Measurements from ENCODE around the gene MAFG. TPM values are rescaled to one million over a fixed set of nuclear protein-coding genes. Genes with fewer than 3 reads are reported as not detected.

The MAFG gene
- total and polyA plus RNA-seq, 2 of the 13 experiments (the other 11 are each of a cell fraction or from before 2014, with no cell fraction given), result 14.5 to 20.0 TPM

DNA sequence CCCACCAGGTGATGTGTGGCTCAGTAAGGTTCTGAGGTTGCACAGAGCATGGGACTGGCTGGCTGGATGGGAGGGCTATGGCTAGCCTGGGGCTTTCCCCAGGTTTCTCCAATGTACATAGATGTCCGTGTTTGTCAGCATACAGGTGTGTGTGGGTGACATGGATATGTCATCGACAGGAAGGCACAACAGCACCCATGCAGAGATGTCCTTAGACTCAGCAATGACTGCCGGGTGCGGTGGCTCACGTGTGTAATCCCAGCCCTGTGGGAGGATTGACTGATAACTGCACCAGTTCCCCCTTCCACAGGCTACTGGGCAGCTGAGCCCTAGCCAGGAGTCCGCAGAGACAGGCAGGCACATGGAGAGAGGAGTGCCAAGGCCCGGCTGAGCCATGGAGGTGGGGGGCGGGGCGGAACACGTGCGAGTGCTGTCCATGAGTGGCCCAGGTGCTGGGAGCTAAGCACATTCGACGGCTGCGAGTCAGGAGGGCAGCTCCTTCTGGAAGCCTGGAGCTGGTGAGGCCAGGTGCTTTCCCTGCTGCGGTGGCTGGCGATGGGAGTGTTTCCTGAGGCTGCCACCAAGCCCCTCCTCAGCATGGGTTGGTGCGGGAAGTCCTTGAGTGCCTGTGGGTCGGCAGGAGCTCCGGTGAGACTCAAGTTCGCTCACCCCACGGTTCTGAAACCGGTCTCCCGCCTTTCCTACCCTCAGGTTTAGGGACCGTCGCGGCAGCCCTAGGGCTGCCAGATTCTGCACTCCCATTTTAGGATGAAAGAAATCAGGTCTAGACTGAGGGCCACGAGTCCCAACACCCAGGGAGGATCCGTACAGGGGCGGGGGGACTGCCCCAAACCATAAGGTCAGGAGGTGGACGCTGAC, 49.0 kb upstream of the MAFG start (continued):
- TF ChIP-seq ZNF75D (CRISPR knock-in tag; IDR thresholded peaks at IDR 0.05; ENCODE audit: borderline replicate concordance), result no peak; the same call in 1 of the 2 replicates
- no peak for TF ChIP-seq ZNF709 (CRISPR knock-in tag; IDR thresholded peaks at IDR 0.05)
- no peak; the same call in 1 of the 2 replicates for TF ChIP-seq SAFB2 (CRISPR knock-in tag; IDR thresholded peaks at IDR 0.05; ENCODE audit: borderline replicate concordance, low read depth)
- no peak for TF ChIP-seq ZNF251 (CRISPR knock-in tag; IDR thresholded peaks at IDR 0.05)
- 0 out of 2 replicates have a peak, but pooled peaks have one; percentile 7 for TF ChIP-seq RARA (CRISPR knock-in tag; IDR thresholded peaks at IDR 0.05)
- TF ChIP-seq, protein P1, sequence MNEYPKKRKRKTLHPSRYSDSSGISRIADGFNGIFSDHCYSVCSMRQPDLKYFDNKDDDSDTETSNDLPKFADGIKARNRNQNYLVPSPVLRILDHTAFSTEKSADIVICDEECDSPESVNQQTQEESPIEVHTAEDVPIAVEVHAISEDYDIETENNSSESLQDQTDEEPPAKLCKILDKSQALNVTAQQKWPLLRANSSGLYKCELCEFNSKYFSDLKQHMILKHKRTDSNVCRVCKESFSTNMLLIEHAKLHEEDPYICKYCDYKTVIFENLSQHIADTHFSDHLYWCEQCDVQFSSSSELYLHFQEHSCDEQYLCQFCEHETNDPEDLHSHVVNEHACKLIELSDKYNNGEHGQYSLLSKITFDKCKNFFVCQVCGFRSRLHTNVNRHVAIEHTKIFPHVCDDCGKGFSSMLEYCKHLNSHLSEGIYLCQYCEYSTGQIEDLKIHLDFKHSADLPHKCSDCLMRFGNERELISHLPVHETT (CRISPR knock-in tag; conservative IDR thresholded peaks at IDR 0.05), result no peak
- 0 out of 2 replicates have a peak, but pooled peaks have one; percentile 41 for TF ChIP-seq ZNF430 (CRISPR knock-in tag; IDR thresholded peaks at IDR 0.05)
- TF ChIP-seq PCBP1 (IDR thresholded peaks at IDR 0.05; ENCODE audit: borderline replicate concordance, low read depth, low read length), result no peak
- TF ChIP-seq ZIK1 (CRISPR knock-in tag; IDR thresholded peaks at IDR 0.05; ENCODE audit: borderline replicate concordance, low read depth), result 0 out of 2 replicates have a peak, but pooled peaks have one; percentile 24
- peak; percentile 42; the same call in 1 of the 2 replicates for TF ChIP-seq HIVEP1 (CRISPR knock-in tag; IDR thresholded peaks at IDR 0.05)
- TF ChIP-seq ZBTB42 (CRISPR knock-in tag; IDR thresholded peaks at IDR 0.05), result peak; percentile 23; the same call in 1 of the 2 replicates
- no peak for TF ChIP-seq MTA3 (CRISPR knock-in tag; IDR thresholded peaks at IDR 0.05)
- TF ChIP-seq ZNF335 (CRISPR knock-in tag; IDR thresholded peaks at IDR 0.05), result no peak
- TF ChIP-seq, protein P2, sequence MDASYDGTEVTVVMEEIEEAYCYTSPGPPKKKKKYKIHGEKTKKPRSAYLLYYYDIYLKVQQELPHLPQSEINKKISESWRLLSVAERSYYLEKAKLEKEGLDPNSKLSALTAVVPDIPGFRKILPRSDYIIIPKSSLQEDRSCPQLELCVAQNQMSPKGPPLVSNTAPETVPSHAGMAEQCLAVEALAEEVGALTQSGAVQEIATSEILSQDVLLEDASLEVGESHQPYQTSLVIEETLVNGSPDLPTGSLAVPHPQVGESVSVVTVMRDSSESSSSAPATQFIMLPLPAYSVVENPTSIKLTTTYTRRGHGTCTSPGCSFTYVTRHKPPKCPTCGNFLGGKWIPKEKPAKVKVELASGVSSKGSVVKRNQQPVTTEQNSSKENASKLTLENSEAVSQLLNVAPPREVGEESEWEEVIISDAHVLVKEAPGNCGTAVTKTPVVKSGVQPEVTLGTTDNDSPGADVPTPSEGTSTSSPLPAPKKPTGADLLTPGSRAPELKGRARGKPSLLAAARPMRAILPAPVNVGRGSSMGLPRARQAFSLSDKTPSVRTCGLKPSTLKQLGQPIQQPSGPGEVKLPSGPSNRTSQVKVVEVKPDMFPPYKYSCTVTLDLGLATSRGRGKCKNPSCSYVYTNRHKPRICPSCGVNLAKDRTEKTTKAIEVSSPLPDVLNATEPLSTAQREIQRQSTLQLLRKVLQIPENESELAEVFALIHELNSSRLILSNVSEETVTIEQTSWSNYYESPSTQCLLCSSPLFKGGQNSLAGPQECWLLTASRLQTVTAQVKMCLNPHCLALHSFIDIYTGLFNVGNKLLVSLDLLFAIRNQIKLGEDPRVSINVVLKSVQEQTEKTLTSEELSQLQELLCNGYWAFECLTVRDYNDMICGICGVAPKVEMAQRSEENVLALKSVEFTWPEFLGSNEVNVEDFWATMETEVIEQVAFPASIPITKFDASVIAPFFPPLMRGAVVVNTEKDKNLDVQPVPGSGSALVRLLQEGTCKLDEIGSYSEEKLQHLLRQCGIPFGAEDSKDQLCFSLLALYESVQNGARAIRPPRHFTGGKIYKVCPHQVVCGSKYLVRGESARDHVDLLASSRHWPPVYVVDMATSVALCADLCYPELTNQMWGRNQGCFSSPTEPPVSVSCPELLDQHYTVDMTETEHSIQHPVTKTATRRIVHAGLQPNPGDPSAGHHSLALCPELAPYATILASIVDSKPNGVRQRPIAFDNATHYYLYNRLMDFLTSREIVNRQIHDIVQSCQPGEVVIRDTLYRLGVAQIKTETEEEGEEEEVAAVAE (CRISPR knock-in tag; IDR thresholded peaks at IDR 0.05; ENCODE audit: borderline replicate concordance), result no peak
- TF ChIP-seq, protein P3, sequence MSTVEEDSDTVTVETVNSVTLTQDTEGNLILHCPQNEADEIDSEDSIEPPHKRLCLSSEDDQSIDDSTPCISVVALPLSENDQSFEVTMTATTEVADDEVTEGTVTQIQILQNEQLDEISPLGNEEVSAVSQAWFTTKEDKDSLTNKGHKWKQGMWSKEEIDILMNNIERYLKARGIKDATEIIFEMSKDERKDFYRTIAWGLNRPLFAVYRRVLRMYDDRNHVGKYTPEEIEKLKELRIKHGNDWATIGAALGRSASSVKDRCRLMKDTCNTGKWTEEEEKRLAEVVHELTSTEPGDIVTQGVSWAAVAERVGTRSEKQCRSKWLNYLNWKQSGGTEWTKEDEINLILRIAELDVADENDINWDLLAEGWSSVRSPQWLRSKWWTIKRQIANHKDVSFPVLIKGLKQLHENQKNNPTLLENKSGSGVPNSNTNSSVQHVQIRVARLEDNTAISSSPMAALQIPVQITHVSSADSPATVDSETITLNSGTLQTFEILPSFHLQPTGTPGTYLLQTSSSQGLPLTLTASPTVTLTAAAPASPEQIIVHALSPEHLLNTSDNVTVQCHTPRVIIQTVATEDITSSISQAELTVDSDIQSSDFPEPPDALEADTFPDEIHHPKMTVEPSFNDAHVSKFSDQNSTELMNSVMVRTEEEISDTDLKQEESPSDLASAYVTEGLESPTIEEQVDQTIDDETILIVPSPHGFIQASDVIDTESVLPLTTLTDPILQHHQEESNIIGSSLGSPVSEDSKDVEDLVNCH (CRISPR knock-in tag; IDR thresholded peaks at IDR 0.05), result no peak
- TF ChIP-seq, protein P4, sequence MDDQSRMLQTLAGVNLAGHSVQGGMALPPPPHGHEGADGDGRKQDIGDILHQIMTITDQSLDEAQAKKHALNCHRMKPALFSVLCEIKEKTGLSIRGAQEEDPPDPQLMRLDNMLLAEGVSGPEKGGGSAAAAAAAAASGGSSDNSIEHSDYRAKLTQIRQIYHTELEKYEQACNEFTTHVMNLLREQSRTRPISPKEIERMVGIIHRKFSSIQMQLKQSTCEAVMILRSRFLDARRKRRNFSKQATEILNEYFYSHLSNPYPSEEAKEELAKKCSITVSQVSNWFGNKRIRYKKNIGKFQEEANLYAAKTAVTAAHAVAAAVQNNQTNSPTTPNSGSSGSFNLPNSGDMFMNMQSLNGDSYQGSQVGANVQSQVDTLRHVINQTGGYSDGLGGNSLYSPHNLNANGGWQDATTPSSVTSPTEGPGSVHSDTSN (CRISPR knock-in tag; IDR thresholded peaks at IDR 0.05; ENCODE audit: borderline replicate concordance), result no peak; the same call in 1 of the 2 replicates

Measured in HepG2 (cell line).